GM21717 (cell line): ENCODE results near the gene GYG2.
"Not testable (repeated sequence)": the region's sequence is repeated elsewhere in the genome, so short reads cannot be mapped to it uniquely, and the experiment has no call there.

Source experiments
- ATAC-seq: cut with Tn5 transposase; IDR thresholded peaks from one replicate; pipeline ENCODE4 v1.9.1; 2021; ENCODE audit warnings: mild to moderate bottlenecking, moderate library complexity; ENCODE audit not compliant: unreplicated experiment

GYG2 gene

DNA sequence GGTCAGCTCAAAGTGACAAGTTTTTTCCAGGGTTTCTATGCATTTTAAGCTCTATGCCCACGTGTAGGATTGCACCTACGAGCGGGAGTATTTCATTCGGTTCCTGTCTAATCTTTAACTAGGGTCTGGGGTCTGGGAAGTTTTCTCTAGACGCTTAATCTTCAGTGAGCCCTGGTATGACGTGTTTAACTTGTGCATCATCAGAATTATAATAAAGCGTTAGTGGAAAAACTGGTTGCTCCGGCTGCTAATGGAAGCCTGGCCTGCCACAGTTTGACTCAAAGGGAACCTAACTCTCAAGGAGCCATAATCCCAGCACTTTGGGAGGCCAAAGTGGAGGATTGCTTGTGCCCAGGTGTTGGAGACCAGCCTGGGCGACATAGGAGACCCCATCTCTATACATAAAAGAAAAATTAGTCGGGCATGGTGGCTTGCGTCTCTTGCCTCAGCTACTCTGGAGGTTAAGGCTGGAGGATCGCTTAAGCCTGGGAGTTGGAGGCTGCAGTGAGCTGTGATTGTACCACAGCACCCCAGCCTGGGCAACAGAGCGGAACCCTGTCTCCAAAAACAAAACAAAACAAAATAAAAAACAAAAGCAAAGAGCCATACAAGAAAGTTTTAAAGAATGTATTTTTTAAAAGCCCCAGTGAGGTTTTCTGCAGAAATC, 70.2 kb downstream of the GYG2 start:
- no peak for ATAC-seq

GRCh38 chrX:2901367-2902036, 72.8 kb downstream of the GYG2 start:
- ATAC-seq, result no peak

- no peak for ATAC-seq
Observed at GRCh38 chrX:2902841-2903240, 74.1 kb downstream of the GYG2 start.

GRCh38 chrX:2903366-2903765, 74.6 kb downstream of the GYG2 start:
- no peak for ATAC-seq

- no peak for ATAC-seq
Observed at GRCh38 chrX:2907295-2907694, 78.6 kb downstream of the GYG2 start.

DNA sequence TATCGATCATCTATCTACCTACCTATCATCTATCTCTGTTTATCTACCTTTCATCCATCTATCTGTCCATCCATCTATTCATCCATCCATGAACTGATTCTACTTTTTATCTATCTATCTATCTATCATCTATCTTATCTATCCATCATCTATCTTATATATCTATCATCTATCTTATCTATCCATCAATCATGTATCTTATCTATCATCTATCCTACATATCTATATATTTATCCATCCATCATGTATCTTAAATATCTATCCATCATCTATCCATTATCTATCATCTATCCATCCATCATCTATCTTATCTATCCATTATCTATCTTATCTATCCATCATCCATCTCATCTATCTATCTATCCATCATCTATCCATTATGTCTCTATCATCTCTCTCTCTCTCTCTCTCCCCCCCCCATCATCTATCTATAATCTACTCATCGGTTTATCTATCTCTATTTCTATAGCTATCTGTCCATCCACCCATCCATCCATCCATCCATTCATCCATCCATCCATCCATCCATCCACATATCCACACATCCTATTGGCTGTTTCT, 79.5 kb downstream of the GYG2 start:
- ATAC-seq, result no peak

DNA sequence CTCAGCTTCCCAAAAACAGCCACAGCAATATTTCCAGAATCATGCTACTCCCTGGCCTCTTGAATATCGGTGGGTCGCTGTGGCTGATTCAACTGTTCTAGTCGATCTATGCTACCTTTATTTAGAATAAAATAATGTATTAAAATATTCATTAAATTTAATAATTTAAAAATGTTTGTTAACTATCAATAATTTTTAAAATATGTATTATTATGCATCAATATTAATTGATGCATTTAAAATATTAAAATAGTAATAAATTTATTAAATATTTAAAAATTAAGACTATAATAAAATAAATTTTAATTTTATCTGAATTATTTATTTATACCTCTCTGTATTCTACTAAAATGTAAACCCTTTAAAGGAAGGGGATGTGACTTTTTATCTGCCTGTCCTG, 81.4 kb downstream of the GYG2 start:
- no peak for ATAC-seq

GRCh38 chrX:2913118-2913517, 84.4 kb downstream of the GYG2 start:
- ATAC-seq, result no peak

DNA sequence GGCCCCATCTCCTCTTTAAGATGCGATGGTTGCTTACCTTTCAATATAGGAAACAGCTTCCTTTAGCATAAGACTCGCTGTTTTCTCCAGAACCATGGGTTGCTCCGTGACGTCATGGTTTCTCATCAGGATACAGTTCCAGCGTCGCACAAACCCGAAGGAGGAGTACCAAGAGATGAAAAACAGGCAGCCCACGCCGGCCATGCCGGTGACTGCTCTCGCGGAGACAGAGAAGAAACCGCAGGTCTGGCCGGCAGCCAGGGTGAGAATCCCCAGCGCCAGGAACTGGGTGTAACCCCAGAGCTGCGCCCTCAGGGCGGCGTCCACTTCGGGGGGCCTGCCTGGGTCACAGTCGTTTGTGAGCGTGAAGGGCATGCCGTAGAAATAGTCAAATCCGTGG, 89.0 kb downstream of the GYG2 start:
- no peak for ATAC-seq

GRCh38 chrX:2921193-2921592, 92.5 kb downstream of the GYG2 start:
- ATAC-seq, result no peak

- ATAC-seq, result no peak
Observed at GRCh38 chrX:2921750-2922149, 93.0 kb downstream of the GYG2 start.

DNA sequence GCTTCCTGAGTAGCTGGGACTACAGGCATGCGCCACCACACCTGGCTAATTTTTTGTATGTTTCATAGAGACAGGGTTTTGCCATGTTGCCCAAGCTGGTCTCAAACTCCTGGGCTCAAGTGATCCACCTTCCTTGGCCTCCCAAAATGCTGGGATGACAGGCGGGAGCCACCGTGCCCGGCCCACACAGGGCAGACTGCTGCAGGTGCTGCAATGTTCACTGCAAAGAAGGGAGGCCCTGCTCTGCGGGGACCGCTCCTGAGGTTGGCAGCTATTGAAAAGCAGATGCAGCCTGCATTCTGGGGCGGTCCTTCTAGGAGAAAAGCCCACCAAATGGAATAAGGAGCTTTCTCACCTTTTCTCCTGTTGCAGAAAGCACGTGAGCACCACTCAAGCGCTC, 95.4 kb downstream of the GYG2 start:
- no peak for ATAC-seq

DNA sequence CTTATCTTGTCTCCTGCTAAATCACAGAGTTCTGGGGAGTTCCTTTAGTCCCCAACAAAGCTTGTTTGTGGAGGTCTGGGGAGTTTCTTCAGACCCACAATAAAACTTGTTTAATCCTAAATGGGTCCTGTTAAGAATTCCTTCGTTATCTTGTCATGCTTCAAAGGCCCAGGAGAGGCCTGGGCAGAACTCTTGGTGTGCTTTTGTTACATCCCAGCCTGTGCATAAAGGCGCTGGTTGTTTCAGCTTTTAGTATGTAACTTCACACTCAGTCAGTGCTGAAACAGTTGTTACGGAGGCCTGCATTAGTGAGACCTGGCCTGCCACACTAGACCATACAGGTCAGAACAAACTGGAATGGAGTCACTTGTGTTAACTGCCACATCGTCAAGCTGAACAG, 97.5 kb downstream of the GYG2 start:
- ATAC-seq, result not testable (repeated sequence)

- ATAC-seq, result no peak
Observed at GRCh38 chrX:2926664-2927275, 98.0 kb downstream of the GYG2 start.

DNA sequence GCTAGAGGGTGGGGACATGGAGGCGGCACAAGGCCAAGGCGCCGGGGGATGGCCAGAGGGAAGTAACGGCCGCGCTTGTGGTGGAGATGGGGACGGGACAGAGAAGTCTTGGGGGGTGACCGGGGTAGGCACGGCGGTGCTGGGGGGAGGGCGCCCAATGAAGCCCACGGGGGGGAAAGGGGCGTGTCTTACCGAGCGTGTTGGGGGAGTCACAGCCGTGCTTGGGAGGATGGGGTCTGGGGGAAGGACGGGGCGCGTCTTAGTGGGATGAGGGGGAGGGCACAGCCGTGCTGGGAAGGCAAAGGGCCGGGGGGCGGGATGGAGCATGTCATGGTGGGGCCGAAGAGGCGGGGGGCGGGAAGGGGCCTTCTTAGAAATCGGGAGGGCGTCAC, 99.5 kb downstream of the GYG2 start:
- no peak for ATAC-seq

- peak; percentile 95 for ATAC-seq
Observed at GRCh38 chrX:2928583-2929434, 100.1 kb downstream of the GYG2 start, which contains the start of gene ARSD. Gene ARSD (minus strand): TSS chrX:2929339. CDS start chrX:2929275, 64 bp downstream.

- ATAC-seq, result no peak
Observed at GRCh38 chrX:2931155-2931554, 102.4 kb downstream of the GYG2 start.

- no peak for ATAC-seq
Observed at GRCh38 chrX:2931612-2932011, 102.9 kb downstream of the GYG2 start.
